ENCODE data around the gene HSD17B7.

GRCh38 chr1:162779043-162779442, 11.5 kb upstream of the HSD17B7 start:
- TF ChIP-seq POLR2A (IDR thresholded peaks at IDR 0.05; ENCODE audit: low read depth, low read length) = no peak
- TF ChIP-seq POU2F2 (IDR thresholded peaks at IDR 0.05; ENCODE audit: low read depth, low read length) = no peak
- TF ChIP-seq POLR2AphosphoS5 (IDR thresholded peaks at IDR 0.05; ENCODE audit: low read depth, low read length) = no peak

Measured in GM12891 (cell line).